ENCODE data around the gene CLIP2.
"Not testable (repeated sequence)": the region's sequence is repeated elsewhere in the genome, so short reads cannot be mapped to it uniquely, and the experiment has no call there.

Gene CLIP2

DNA sequence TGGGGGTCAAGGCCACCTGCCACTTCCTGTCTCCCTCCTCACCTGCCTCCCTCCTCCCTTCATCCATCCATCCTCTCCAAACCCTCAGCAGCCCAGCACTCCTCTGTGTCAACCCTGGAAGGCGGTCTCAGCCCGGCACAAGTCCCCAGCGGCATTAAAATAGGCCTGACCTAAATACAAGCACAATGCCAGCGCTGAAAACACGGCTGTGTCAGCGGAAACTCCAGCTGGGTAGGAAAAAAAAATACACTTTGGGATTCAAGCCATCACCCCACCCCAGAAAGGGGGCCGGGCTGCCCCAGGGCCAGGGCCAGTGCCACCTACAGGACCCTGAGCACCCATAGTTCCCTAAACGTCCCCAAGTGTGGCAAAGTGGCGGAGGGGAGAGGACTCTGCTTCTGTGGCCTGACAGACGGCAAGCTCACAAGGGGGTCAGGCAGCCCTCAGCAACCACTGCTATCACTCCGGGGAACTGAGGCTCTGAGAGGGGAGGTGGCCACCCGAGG, 141.8 kb downstream of the CLIP2 start:
- POLR2A ChIA-PET: no interaction called here
- no peak for TF ChIP-seq CTCF (IDR thresholded peaks at IDR 0.05; ENCODE audit: insufficient read depth, low read length, missing control alignments)
- CTCF ChIA-PET: interaction anchor here (0.9 to 1.7 kb wide), 4 partner anchors 13 to 224 kb away, joined by 3 to 6 read pairs (median 4); no protein-coding TSS in a partner anchor
- H3K4me3 ChIP-seq (ENCODE audit: low read depth, low read length): no peak overlapping the region
- DNase-seq (ENCODE audit: low read depth, low spot score): no peak

DNA sequence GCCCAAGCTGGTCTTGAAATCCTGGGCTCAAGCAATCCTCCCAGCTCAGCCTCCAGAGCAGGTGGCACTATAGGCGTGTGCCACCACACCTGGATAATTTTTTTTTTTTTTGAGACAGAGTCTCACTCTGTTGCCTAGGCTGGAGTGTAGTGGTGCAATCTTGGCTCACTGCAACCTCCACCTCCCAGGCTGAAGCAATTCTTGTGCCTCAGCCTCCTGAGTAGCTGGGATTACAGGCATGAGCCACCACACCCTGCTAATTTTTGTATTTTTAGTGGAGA, 148.0 kb downstream of the CLIP2 start:
- not testable (repeated sequence) for DNase-seq (ENCODE audit: low read depth, low spot score)
- CTCF ChIA-PET: interaction anchor here (0.7 to 6.5 kb wide), 2 partner anchors 13 to 1054 kb away, joined by 3 to 57 read pairs; no protein-coding TSS in a partner anchor

GRCh38 chr7:74438327-74438726, 149.1 kb downstream of the CLIP2 start:
- DNase-seq (ENCODE audit: low read depth, low spot score): no peak
- TF ChIP-seq CTCF (IDR thresholded peaks at IDR 0.05; ENCODE audit: insufficient read depth, low read length, missing control alignments): no peak
- CTCF ChIA-PET: interaction anchor here (0.6 to 6.5 kb wide), 2 partner anchors 12 to 137 kb away, joined by 3 to 57 read pairs; no protein-coding TSS in a partner anchor
- POLR2A ChIA-PET: no interaction called here
- H3K4me3 ChIP-seq (ENCODE audit: low read depth, low read length): no peak overlapping the region

More for the DNA sequence above, 148.0 kb downstream of the CLIP2 start:
- H3K4me3 ChIP-seq (ENCODE audit: low read depth, low read length); POLR2A ChIA-PET: not testable (repeated sequence)

DNA sequence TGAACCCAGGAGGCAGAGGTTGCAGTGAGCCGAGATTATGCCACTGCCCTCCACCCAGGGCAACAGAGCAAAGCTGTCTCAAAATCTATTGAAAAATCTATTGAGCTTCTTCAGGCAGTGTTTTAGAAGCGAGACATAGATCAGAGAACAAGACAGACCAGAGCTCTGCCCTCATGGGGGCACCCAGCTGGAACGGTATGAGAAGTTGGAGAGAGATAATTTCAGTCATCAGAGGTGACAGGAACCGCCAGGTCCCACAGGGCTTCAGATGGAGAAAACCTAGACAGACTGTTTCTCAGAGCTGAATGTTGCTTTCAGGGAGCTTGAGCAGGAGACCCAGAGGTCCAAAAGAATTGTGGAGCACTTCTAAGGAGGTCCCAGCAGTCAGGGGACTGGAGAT, 150.3 kb downstream of the CLIP2 start:
- ChIA-PET CTCF (interaction anchor here (0.8 to 6.5 kb wide), 3 partner anchors 9 to 22 kb away, joined by 4 to 57 read pairs (median 4); no protein-coding TSS in a partner anchor), POLR2A (no interaction called here)
- TF ChIP-seq CTCF (IDR thresholded peaks at IDR 0.05; ENCODE audit: insufficient read depth, low read length, missing control alignments): no peak
- DNase-seq (ENCODE audit: low read depth, low spot score): no peak
- H3K4me3 ChIP-seq (ENCODE audit: low read depth, low read length): no peak overlapping the region

DNA sequence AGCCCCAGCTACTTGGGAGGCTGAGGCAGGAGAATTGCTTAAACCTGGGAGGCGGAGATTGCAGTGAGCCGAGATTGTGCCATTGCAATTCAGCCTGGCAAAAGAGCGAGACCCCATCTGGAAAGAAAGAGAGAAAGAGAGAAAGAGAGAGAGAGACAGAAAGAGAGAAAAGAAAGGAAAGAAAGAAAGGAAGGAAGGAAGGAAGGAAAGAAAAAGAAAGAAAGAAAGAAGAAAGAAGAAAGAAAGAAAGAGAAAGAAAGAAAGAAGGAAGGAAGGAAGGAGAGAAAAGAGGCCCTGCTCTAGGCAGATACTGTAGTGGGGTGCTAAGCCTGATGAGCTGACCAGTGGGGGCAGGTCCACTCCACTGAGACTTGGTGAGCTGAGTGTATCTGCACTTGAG, 150.9 kb downstream of the CLIP2 start:
- not testable (repeated sequence) for DNase-seq (ENCODE audit: low read depth, low spot score); H3K4me3 ChIP-seq (ENCODE audit: low read depth, low read length)
- ChIA-PET POLR2A (interaction anchor here (0.6 kb wide), 1 partner anchor 49 kb away, joined by 3 read pairs; no protein-coding TSS in a partner anchor), CTCF (interaction anchor here (1.0 to 6.5 kb wide), 3 partner anchors 10 to 23 kb away, joined by 3 to 57 read pairs (median 4); no protein-coding TSS in a partner anchor)

GRCh38 chr7:74441801-74442200, 152.6 kb downstream of the CLIP2 start:
- TF ChIP-seq CTCF (IDR thresholded peaks at IDR 0.05; ENCODE audit: insufficient read depth, low read length, missing control alignments): no peak
- ChIA-PET CTCF (interaction anchor here (0.8 to 6.5 kb wide), 2 partner anchors 8 to 25 kb away, joined by 3 to 57 read pairs; no protein-coding TSS in a partner anchor), POLR2A (no interaction called here)
- no peak overlapping the region for H3K4me3 ChIP-seq (ENCODE audit: low read depth, low read length)
- no peak for DNase-seq (ENCODE audit: low read depth, low spot score)

DNA sequence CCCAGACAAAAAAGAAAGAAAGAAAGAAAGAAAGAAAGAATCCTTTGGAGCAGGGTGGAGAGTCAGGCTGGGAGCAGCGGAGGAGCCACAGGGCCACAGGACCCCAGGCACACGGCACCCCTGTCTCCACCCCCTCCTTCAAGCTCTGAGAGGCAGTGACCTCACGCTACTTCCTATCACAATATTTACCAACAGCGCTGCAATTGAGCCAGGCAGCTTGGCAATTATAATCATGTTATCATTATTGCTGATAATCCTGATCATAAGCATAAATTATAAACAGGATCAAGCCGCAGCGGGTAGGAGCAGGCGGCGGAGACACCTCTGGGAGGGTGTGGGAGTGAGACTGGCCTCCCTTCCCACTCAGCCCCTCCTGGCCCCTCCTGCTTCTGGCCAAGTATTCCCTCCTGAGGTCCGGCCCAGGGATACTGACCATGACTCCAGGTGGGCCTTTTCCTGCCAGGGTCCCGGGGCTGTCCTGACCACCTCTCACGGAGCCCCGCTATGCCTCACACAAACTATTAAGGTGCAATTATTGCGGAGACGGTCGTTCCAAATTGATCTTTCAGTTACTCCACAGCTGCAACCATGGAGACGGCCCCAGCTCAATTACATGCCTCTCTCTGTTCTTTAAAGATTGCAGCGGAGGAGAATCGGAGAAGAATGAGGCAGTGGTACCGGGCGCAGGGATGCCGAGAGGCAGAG, 154.5 kb downstream of the CLIP2 start:
- TF ChIP-seq CTCF (IDR thresholded peaks at IDR 0.05; ENCODE audit: insufficient read depth, low read length, missing control alignments): no peak
- DNase-seq (ENCODE audit: low read depth, low spot score): no peak
- no peak overlapping the region for H3K4me3 ChIP-seq (ENCODE audit: low read depth, low read length)
- POLR2A ChIA-PET: no interaction called here
- CTCF ChIA-PET: interaction anchor here (0.8 to 2.5 kb wide), 2 partner anchors 42 to 122 kb away, joined by 3 to 9 read pairs; no protein-coding TSS in a partner anchor

All from AG04449 (cell line).